ENCODE measurements around the gene PLCL2.

GRCh38 chr3:17021614-17022013 is 136.9 kb downstream of the PLCL2 start:
- TF ChIP-seq, protein P1, sequence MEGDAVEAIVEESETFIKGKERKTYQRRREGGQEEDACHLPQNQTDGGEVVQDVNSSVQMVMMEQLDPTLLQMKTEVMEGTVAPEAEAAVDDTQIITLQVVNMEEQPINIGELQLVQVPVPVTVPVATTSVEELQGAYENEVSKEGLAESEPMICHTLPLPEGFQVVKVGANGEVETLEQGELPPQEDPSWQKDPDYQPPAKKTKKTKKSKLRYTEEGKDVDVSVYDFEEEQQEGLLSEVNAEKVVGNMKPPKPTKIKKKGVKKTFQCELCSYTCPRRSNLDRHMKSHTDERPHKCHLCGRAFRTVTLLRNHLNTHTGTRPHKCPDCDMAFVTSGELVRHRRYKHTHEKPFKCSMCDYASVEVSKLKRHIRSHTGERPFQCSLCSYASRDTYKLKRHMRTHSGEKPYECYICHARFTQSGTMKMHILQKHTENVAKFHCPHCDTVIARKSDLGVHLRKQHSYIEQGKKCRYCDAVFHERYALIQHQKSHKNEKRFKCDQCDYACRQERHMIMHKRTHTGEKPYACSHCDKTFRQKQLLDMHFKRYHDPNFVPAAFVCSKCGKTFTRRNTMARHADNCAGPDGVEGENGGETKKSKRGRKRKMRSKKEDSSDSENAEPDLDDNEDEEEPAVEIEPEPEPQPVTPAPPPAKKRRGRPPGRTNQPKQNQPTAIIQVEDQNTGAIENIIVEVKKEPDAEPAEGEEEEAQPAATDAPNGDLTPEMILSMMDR (IDR thresholded peaks at IDR 0.05) = no peak
- no peak for TF ChIP-seq POLR2A (IDR thresholded peaks at IDR 0.05)
